OCI-LY7 (cell line): ENCODE results near the gene CUBN. TPM values are rescaled to one million over a fixed set of nuclear protein-coding genes. Genes with fewer than 3 reads are reported as not detected.

Experiments
- BruUV-seq: library from RNA; stranded (reverse); fragments of 400-500 nt; replicated peaks from 2 replicates; lab custom pipeline; 2021; lab: Mats Ljungman, UMichigan
- CTCF ChIA-PET: fragments of 300-600 bp; sonication (Branson Sonifier 250); formaldehyde crosslinking; loops from one replicate; lab custom pipeline; 2022; ENCODE audit warnings: antibody characterized with exemption; ENCODE audit not compliant: unreplicated experiment; lab: Charles Lee
- POLR2A ChIA-PET: fragments of 300-600 bp; sonication (Branson Sonifier 250); formaldehyde crosslinking; loops from one replicate; lab custom pipeline; 2022; ENCODE audit warnings: antibody characterized with exemption; lab: Charles Lee
- DNase-seq: peaks from one replicate; pipeline ENCODE4 v3.0.0-alpha.2; 2015; ENCODE audit warnings: low spot score
- H2AFZ ChIP-seq: fragments of 200-600 bp; sonication (generic), shearing (Covaris generic); 2 replicates; pipeline ENCODE4 v1.6.1; 2014; ENCODE audit warnings: mild to moderate bottlenecking, antibody characterized with exemption, low read length, moderate library complexity
- H3K27ac ChIP-seq: fragments of 200-600 bp; sonication (generic); 2 replicates; pipeline ENCODE4 v1.5.1; 2014; ENCODE audit warnings: mixed run types, low read depth, mild to moderate bottlenecking, moderate library complexity, low read length, inconsistent platforms; ENCODE audit not compliant: poor library complexity, severe bottlenecking
- H3K36me3 ChIP-seq: fragments of 200-600 bp; sonication (generic); 2 replicates; pipeline ENCODE4 v1.6.1; 2014; ENCODE audit warnings: mild to moderate bottlenecking, antibody characterized with exemption, low read length, moderate library complexity, mixed read lengths; ENCODE audit not compliant: insufficient read depth
- H3K4me1 ChIP-seq: fragments of 200-600 bp; sonication (generic); 2 replicates; pipeline ENCODE4 v1.5.1; 2014; ENCODE audit warnings: mild to moderate bottlenecking, low read length; ENCODE audit not compliant: insufficient read depth, poor library complexity, severe bottlenecking
- H3K4me2 ChIP-seq: fragments of 200-600 bp; sonication (generic); 2 replicates; pipeline ENCODE4 v1.6.1; 2014; ENCODE audit warnings: mild to moderate bottlenecking, low read length
- H3K4me3 ChIP-seq: fragments of 200-600 bp; sonication (generic); 2 replicates; pipeline ENCODE4 v1.5.1; 2014; ENCODE audit warnings: mild to moderate bottlenecking, low read depth, low read length; ENCODE audit not compliant: poor library complexity, severe bottlenecking
- H3K79me2 ChIP-seq: fragments of 200-600 bp; sonication (generic); 2 replicates; pipeline ENCODE4 v1.6.1; 2016; ENCODE audit warnings: low read depth, mild to moderate bottlenecking, low read length, moderate library complexity, mixed read lengths; ENCODE audit not compliant: insufficient read depth
- H3K9me2 ChIP-seq: fragments of 200-600 bp; sonication (generic); 2 replicates; pipeline ENCODE4 v1.6.1; 2016; ENCODE audit warnings: mild to moderate bottlenecking, low read length, mixed read lengths; ENCODE audit not compliant: insufficient read depth
- H3K9me3 ChIP-seq: fragments of 200-600 bp; sonication (generic); 2 replicates; pipeline ENCODE4 v1.6.1; 2014; ENCODE audit warnings: mild to moderate bottlenecking, mixed run types, low read length, mixed read lengths
- H4K20me1 ChIP-seq: fragments of 200-600 bp; sonication (generic); 2 replicates; pipeline ENCODE4 v1.6.1; 2014; ENCODE audit warnings: mild to moderate bottlenecking, antibody characterized with exemption, low read length, moderate library complexity, mixed read lengths; ENCODE audit not compliant: insufficient read depth
- EZH2phosphoT487 ChIP-seq: fragments of 200-600 bp; sonication (generic); IDR thresholded peaks from 2 replicates; pipeline ENCODE4 v1.6.1; 2018; ENCODE audit warnings: low read depth, borderline replicate concordance, mild to moderate bottlenecking, mixed run types, antibody characterized with exemption, low read length, moderate library complexity, mixed read lengths
- intact Hi-C: fragments of 100-400 bp; cut with micrococcal nuclease; formaldehyde crosslinking; loops from one replicate; pipeline ENCODE4 v1.10.0; 2022; ENCODE audit not compliant: unreplicated experiment
- total RNA-seq, 2 experiments: library from RNA; depleted of rRNA in 1 of 2; stranded (reverse); fragments of >200 nt in 1 of 2; shearing (Covaris generic) in 1 of 2; gene quantifications; 2 replicates each; pipeline ENCODE4 v1.2.3, GENCODE V29; 2014 to 2022
- TF ChIP-seq, protein P1 (sequence below): fragments of 200-600 bp; sonication (generic); conservative IDR thresholded peaks from 2 replicates; pipeline ENCODE4 v1.5.1; 2014; ENCODE audit warnings: mild to moderate bottlenecking, antibody characterized with exemption, low read length, moderate library complexity, mixed read lengths

The CUBN gene
- total RNA-seq, 2 experiments from 2014 or later, result 0.13 to 0.25 TPM

DNA sequence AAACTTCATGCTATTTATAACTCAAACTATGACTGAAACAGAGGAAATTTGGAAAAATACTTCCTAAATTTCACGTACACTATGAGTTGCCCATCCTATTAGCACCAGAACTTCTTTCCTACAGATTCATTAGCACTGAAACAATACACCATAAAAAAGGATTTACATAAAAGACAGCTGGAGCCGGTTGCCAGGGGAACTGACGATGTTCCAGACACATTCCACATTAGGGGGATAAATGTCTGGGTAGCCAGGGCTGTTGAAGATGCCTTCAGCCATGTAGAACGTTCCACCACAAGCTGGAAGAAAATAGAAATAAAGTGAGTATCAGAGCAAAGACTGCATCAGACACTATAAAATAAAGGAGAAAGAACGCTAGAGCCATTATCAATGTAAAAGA, 182.5 kb downstream of the CUBN start:
- Histone ChIP-seq H3K4me1 (no peaks in the 10 kb centered on the region), H3K4me3 (no peak overlapping the region), H3K9me3 (no peaks in the 10 kb centered on the region), H2AFZ (no peak overlapping the region), H4K20me1 (no peaks in the 10 kb centered on the region; the same call in 1 of the 2 replicates), H3K4me2 (no peak overlapping the region), H3K9me2 (no peaks in the 10 kb centered on the region), H3K36me3 (no peaks in the 10 kb centered on the region), H3K27ac (no peak overlapping the region), H3K79me2 (no peaks in the 10 kb centered on the region)
- intact Hi-C loops, result no loop called here
- POLR2A ChIA-PET, result interaction anchor here (0.7 kb wide), 1 partner anchor 12 kb away, joined by 3 read pairs; no protein-coding TSS in a partner anchor
- BruUV-seq, result no TSS peak
- TF ChIP-seq, protein P1, sequence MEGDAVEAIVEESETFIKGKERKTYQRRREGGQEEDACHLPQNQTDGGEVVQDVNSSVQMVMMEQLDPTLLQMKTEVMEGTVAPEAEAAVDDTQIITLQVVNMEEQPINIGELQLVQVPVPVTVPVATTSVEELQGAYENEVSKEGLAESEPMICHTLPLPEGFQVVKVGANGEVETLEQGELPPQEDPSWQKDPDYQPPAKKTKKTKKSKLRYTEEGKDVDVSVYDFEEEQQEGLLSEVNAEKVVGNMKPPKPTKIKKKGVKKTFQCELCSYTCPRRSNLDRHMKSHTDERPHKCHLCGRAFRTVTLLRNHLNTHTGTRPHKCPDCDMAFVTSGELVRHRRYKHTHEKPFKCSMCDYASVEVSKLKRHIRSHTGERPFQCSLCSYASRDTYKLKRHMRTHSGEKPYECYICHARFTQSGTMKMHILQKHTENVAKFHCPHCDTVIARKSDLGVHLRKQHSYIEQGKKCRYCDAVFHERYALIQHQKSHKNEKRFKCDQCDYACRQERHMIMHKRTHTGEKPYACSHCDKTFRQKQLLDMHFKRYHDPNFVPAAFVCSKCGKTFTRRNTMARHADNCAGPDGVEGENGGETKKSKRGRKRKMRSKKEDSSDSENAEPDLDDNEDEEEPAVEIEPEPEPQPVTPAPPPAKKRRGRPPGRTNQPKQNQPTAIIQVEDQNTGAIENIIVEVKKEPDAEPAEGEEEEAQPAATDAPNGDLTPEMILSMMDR, result no peak
- TF ChIP-seq EZH2phosphoT487, result no peak
- DNase-seq, result no peak
- CTCF ChIA-PET, result no interaction called here

DNA sequence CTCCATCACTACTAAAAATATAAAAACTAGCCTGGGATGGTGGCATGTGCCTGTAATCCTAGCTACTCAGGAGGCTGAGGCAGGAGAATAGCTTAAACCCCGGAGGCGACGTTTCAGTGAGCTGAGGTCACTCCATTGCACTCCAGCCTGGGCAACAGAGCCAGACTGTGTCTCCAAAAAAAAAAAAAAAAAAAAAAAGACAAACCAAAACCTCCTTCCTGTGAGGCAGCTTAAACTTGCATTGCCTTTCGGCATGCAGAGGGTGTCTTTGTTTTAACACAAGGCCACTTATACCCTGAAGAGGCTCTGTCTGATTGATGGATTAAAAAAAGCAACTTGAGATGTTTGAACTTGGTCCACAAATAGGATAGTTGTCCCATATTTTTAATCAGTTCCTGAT, 184.0 kb downstream of the CUBN start:
- H3K36me3 ChIP-seq, result no peaks in the 10 kb centered on the region

DNA sequence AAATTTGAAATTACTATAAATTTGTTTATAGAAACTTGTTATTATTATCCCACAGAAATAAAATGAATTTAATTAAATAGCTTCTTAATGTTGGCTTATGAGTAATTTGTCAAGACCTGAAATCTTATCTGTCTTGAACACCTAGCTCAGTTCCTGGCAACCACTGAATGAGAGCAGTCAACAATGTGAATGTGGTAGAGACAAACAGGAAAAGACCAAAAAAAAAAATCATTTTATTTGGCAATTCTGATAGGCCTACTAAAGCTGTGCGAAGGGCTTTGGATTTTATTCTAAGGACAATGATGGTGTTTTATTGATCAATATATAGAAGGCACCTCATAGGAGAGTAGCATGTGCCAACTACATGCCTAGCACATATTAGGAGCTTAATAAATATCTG, 184.6 kb downstream of the CUBN start:
- H3K79me2 ChIP-seq, result no peaks in the 10 kb centered on the region
- no peak overlapping the region for H3K4me3 ChIP-seq
- H3K9me2 ChIP-seq, result no peaks in the 10 kb centered on the region
- ChIA-PET CTCF (no interaction called here), POLR2A (interaction anchor here (0.5 to 0.7 kb wide), 2 partner anchors 14 to 352 kb away, joined by 3 read pairs; no protein-coding TSS in a partner anchor)
- no peak overlapping the region for H3K4me2 ChIP-seq
- H2AFZ ChIP-seq, result no peak overlapping the region
- no peaks in the 10 kb centered on the region for H3K4me1 ChIP-seq
- no peak for DNase-seq
- TF ChIP-seq EZH2phosphoT487, result no peak
- TF ChIP-seq, protein P1, result no peak
- intact Hi-C loops, result no loop called here
- H3K36me3 ChIP-seq, result no peaks in the 10 kb centered on the region
- no TSS peak for BruUV-seq
- no peaks in the 10 kb centered on the region; the same call in 1 of the 2 replicates for H4K20me1 ChIP-seq
- H3K9me3 ChIP-seq, result no peaks in the 10 kb centered on the region
- no peak overlapping the region for H3K27ac ChIP-seq

More for the DNA sequence above, 184.0 kb downstream of the CUBN start:
- H3K9me3 ChIP-seq, result no peaks in the 10 kb centered on the region
- H3K4me1 ChIP-seq, result no peaks in the 10 kb centered on the region
- H4K20me1 ChIP-seq, result no peaks in the 10 kb centered on the region; the same call in 1 of the 2 replicates
- ChIA-PET POLR2A (interaction anchor here (0.7 kb wide), 1 partner anchor 351 kb away, joined by 3 read pairs; no protein-coding TSS in a partner anchor), CTCF (no interaction called here)
- H3K4me3 ChIP-seq, result no peak overlapping the region
- no peaks in the 10 kb centered on the region for H3K79me2 ChIP-seq
- DNase-seq, result no peak
- no peaks in the 10 kb centered on the region for H3K9me2 ChIP-seq
- H3K27ac ChIP-seq, result no peak overlapping the region
- BruUV-seq, result no TSS peak
- intact Hi-C loops, result no loop called here
- TF ChIP-seq, protein P1, result no peak
- TF ChIP-seq EZH2phosphoT487, result no peak
- no peak overlapping the region for H2AFZ ChIP-seq
- H3K4me2 ChIP-seq, result no peak overlapping the region
